Ovary (tissue), 3 donors: Measurements from ENCODE around the gene TMEM179B.

Source experiments
- CTCF ChIP-seq, 3 donors: fragments of 450-650 bp in 2 of 3; fragments of 200-600 bp in 1 of 3; IDR thresholded peaks; one replicate each; pipeline versions ENCODE4 v1.5.1 to v1.8.0; 2016 to 2022; ENCODE audit warnings: antibody characterized with exemption in 3 of 3, mild to moderate bottlenecking in 1 of 3
- POLR2A ChIP-seq: fragments of 450-650 bp; IDR thresholded peaks from one replicate; pipeline ENCODE4 v1.6.1; 2017; ENCODE audit warnings: antibody characterized with exemption, mild to moderate bottlenecking, moderate library complexity
- donor health status: DM: no; HTN: no; CAD: no.

DNA sequence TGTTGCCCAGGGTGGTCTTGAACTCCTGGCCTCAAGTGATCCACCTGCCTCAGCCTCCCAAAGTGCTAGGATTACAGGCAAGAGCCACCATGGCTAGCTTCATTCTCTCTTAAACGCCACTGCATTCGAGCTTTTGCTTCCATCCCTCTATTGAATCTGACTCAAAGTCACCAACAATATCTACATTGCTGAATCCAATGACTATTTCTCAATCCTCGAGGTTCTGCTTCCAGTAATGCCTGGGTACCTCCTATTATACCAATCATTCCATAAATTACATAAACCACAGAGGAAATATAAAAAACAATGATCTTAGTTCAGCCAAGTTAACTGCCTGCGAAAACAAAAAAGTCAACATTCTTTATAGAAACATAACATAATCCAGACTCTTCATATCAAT lies 29.9 kb downstream of the TMEM179B start:
- TF ChIP-seq CTCF (IDR thresholded peaks at IDR 0.05): no peak
- no peak for TF ChIP-seq POLR2A
